Measurements from ENCODE around the gene SMG7.

DNA sequence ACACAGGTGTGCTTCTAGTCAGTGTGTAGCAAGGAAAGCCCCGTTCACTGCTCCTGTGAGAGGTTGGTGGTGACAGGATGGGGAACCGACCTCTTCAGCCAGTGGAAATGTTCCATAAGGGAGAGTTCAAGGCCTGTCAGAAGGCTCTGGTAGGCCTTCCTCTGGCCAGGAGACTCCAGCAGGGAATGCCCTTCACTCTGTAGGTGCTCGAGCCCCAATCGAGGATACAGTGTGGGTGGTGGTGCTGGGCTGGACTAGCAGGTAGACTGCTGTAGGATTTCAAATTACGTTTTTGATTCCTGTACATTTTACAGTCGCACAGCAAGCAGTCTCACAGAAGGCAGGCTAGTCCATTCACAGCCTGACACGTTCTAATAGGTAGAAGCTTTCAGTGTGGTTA is 80.1 kb downstream of the SMG7 start:
- TF ChIP-seq CTCF (IDR thresholded peaks at IDR 0.05) (no peak), POLR2A (IDR thresholded peaks at IDR 0.05) (no peak)
